ACC112 (cell line): Measurements from ENCODE around the gene PSME1.

Source experiments
- H2AFZ ChIP-seq: fragments of 200-600 bp; sonication (generic); one replicate; pipeline ENCODE4 v1.6.0; 2017; ENCODE audit warnings: antibody characterized with exemption, low read length; ENCODE audit not compliant: unreplicated experiment
- H3K27ac ChIP-seq: fragments of 200-600 bp; sonication (generic); 2 replicates; pipeline ENCODE4 v1.5.1; 2014; ENCODE audit warnings: low read depth, mild to moderate bottlenecking, antibody characterized with exemption, low read length, moderate library complexity
- H3K27me3 ChIP-seq: fragments of 200-600 bp; sonication (generic); 2 replicates; pipeline ENCODE4 v1.6.1; 2014; ENCODE audit warnings: mild to moderate bottlenecking, antibody characterized with exemption, low read length, moderate library complexity, mixed read lengths; ENCODE audit not compliant: insufficient read depth
- H3K36me3 ChIP-seq: fragments of 200-600 bp; sonication (generic); 2 replicates; pipeline ENCODE4 v1.6.1; 2016; ENCODE audit warnings: mild to moderate bottlenecking, antibody characterized with exemption, low read length, moderate library complexity, mixed read lengths; ENCODE audit not compliant: insufficient read depth
- H3K4me1 ChIP-seq: fragments of 200-600 bp; sonication (generic); one replicate; pipeline ENCODE4 v1.6.1; 2016; ENCODE audit warnings: low read length, mixed read lengths; ENCODE audit not compliant: insufficient read depth, unreplicated experiment, control insufficient read depth
- H3K4me3 ChIP-seq: fragments of 200-600 bp; sonication (generic); 2 replicates; pipeline ENCODE4 v1.5.1; 2014; ENCODE audit warnings: mild to moderate bottlenecking, low read depth, low read length
- H3K79me2 ChIP-seq: fragments of 200-600 bp; sonication (generic); one replicate; pipeline ENCODE4 v1.6.0; 2016; ENCODE audit warnings: low read length; ENCODE audit not compliant: control insufficient read depth, unreplicated experiment, insufficient read depth

The PSME1 gene

GRCh38 chr14:24117179-24117578 lies 18.8 kb upstream of the PSME1 start:
- no peak overlapping the region for H3K4me3 ChIP-seq
- H3K36me3 ChIP-seq, result no peaks in the 10 kb centered on the region; the same call in 1 of the 2 replicates
- no peak overlapping the region for H3K27ac ChIP-seq
- no peaks in the 10 kb centered on the region for H3K27me3 ChIP-seq
- peaks cover 6% of the 10 kb centered on the region for H3K4me1 ChIP-seq
- no peak overlapping the region for H2AFZ ChIP-seq
- no peaks in the 10 kb centered on the region for H3K79me2 ChIP-seq

GRCh38 chr14:24119691-24120090 lies 16.3 kb upstream of the PSME1 start:
- Histone ChIP-seq H3K79me2 (no peaks in the 10 kb centered on the region), H3K4me3 (no peak overlapping the region), H2AFZ (no peak overlapping the region), H3K36me3 (no peaks in the 10 kb centered on the region; the same call in 1 of the 2 replicates), H3K27ac (no peak overlapping the region), H3K27me3 (no peaks in the 10 kb centered on the region), H3K4me1 (peaks cover 6% of the 10 kb centered on the region)

- Histone ChIP-seq H3K36me3 (no peaks in the 10 kb centered on the region; the same call in 1 of the 2 replicates), H3K27me3 (no peaks in the 10 kb centered on the region), H3K79me2 (no peaks in the 10 kb centered on the region), H3K4me1 (no peaks in the 10 kb centered on the region), H3K27ac (no peak overlapping the region), H3K4me3 (no peak overlapping the region), H2AFZ (no peak overlapping the region)
Observed at GRCh38 chr14:24121210-24121609, 14.8 kb upstream of the PSME1 start.

- Histone ChIP-seq H3K36me3 (no peaks in the 10 kb centered on the region; the same call in 1 of the 2 replicates), H3K79me2 (no peaks in the 10 kb centered on the region), H3K27ac (no peak overlapping the region), H3K27me3 (no peaks in the 10 kb centered on the region), H2AFZ (no peak overlapping the region), H3K4me1 (no peaks in the 10 kb centered on the region), H3K4me3 (no peak overlapping the region)
Observed at GRCh38 chr14:24122416-24122815, 13.6 kb upstream of the PSME1 start.

- Histone ChIP-seq H3K36me3 (no peaks in the 10 kb centered on the region; the same call in 1 of the 2 replicates), H3K4me3 (no peak overlapping the region), H3K27ac (no peak overlapping the region), H3K4me1 (no peaks in the 10 kb centered on the region), H2AFZ (no peak overlapping the region), H3K27me3 (no peaks in the 10 kb centered on the region), H3K79me2 (no peaks in the 10 kb centered on the region)
Observed at GRCh38 chr14:24122898-24123297, 13.1 kb upstream of the PSME1 start.

GRCh38 chr14:24123424-24124417 lies 12.3 kb upstream of the PSME1 start:
- Histone ChIP-seq H2AFZ (no peak overlapping the region), H3K79me2 (no peaks in the 10 kb centered on the region), H3K27me3 (no peaks in the 10 kb centered on the region), H3K4me3 (no peak overlapping the region), H3K27ac (no peak overlapping the region), H3K4me1 (no peaks in the 10 kb centered on the region), H3K36me3 (no peaks in the 10 kb centered on the region; the same call in 1 of the 2 replicates)

- H2AFZ ChIP-seq, result no peak overlapping the region
- H3K79me2 ChIP-seq, result no peaks in the 10 kb centered on the region
- no peaks in the 10 kb centered on the region for H3K36me3 ChIP-seq
- no peaks in the 10 kb centered on the region for H3K27me3 ChIP-seq
- no peak overlapping the region for H3K4me3 ChIP-seq
- no peaks in the 10 kb centered on the region for H3K4me1 ChIP-seq
- H3K27ac ChIP-seq, result no peak overlapping the region
Observed at GRCh38 chr14:24126939-24127338, 9.1 kb upstream of the PSME1 start.

GRCh38 chr14:24127673-24128072 lies 8.3 kb upstream of the PSME1 start:
- Histone ChIP-seq H3K36me3 (no peaks in the 10 kb centered on the region), H3K27me3 (no peaks in the 10 kb centered on the region), H3K4me1 (no peaks in the 10 kb centered on the region), H3K79me2 (no peaks in the 10 kb centered on the region), H3K27ac (no peak overlapping the region), H3K4me3 (no peak overlapping the region), H2AFZ (no peak overlapping the region)

- no peak overlapping the region for H3K4me3 ChIP-seq
- no peaks in the 10 kb centered on the region for H3K4me1 ChIP-seq
- H3K79me2 ChIP-seq, result no peaks in the 10 kb centered on the region
- no peak overlapping the region for H2AFZ ChIP-seq
- no peaks in the 10 kb centered on the region for H3K27me3 ChIP-seq
- H3K36me3 ChIP-seq, result no peaks in the 10 kb centered on the region
- no peak overlapping the region for H3K27ac ChIP-seq
Observed at GRCh38 chr14:24129410-24129998, 6.5 kb upstream of the PSME1 start.

- Histone ChIP-seq H3K27me3 (no peaks in the 10 kb centered on the region), H3K36me3 (no peaks in the 10 kb centered on the region), H3K27ac (no peak within 1 kb of the TSS), H2AFZ (no peak within 1 kb of the TSS), H3K4me3 (no peak within 1 kb of the TSS), H3K4me1 (no peaks in the 10 kb centered on the region), H3K79me2 (no peaks in the 10 kb centered on the region)
Observed at GRCh38 chr14:24130380-24130716, 5.6 kb upstream of the PSME1 start, which contains the start of gene FITM1. FITM1 (plus strand) TSS chr14:24130659; CDS start chr14:24131564, 905 bp downstream.
